ENCODE results near the gene PAK6. TPM values are rescaled to one million over a fixed set of nuclear protein-coding genes. Genes with fewer than 3 reads are reported as not detected.

Gene PAK6
- total RNA-seq, 1 donor from 2014 or later = 10.1 TPM

DNA sequence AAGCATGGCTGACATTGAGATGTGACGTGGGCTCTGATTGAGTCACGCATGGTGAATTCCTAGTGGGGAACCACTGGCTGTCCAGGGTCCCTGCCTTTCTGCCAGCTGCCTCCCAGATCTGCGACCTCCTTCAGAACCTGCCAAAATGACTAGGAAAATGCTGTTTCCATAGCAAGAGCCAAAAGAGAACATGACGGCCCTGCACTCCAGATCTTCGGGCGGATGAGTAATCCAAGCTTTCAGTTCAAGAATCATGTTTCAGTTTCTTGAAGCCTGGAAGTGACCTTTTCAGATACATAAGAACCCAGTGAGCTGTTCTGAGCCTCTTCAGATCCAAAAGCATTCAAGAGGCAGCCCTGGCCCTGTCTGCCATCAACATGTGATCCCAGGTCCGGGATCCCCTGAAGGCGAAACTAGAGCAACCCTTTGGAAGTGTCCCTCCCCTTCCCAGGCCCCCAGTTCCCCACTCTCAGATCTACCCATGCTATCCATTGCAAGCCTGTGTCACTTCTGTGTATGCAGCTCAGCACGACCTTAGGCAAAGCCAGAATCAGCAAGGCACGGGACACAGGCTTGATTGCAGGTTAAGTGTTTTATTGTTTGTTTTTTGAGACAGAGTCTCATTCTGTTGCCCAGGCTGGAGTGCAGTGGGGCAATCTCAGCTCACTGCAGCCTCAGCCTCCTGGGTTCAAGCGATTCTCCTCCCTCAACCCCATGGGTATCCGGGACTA, 24.3 kb downstream of the PAK6 start:
- Mint-ChIP-seq H3K9me3 (no peaks in the 10 kb centered on the region), H3K27ac (no peak overlapping the region), H3K36me3 (no peaks in the 10 kb centered on the region), H3K4me1 (peaks cover 15% of the 10 kb centered on the region), H3K27me3 (ENCODE audit: low read depth) (no peaks in the 10 kb centered on the region), H3K4me3 (no peak overlapping the region)
- DNase-seq (ENCODE audit: low spot score in 2 of 2, unreplicated experiment in 2 of 2) = no peak
- TF ChIP-seq, protein P1, sequence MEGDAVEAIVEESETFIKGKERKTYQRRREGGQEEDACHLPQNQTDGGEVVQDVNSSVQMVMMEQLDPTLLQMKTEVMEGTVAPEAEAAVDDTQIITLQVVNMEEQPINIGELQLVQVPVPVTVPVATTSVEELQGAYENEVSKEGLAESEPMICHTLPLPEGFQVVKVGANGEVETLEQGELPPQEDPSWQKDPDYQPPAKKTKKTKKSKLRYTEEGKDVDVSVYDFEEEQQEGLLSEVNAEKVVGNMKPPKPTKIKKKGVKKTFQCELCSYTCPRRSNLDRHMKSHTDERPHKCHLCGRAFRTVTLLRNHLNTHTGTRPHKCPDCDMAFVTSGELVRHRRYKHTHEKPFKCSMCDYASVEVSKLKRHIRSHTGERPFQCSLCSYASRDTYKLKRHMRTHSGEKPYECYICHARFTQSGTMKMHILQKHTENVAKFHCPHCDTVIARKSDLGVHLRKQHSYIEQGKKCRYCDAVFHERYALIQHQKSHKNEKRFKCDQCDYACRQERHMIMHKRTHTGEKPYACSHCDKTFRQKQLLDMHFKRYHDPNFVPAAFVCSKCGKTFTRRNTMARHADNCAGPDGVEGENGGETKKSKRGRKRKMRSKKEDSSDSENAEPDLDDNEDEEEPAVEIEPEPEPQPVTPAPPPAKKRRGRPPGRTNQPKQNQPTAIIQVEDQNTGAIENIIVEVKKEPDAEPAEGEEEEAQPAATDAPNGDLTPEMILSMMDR (IDR thresholded peaks at IDR 0.05; ENCODE audit: unreplicated experiment) = no peak

DNA sequence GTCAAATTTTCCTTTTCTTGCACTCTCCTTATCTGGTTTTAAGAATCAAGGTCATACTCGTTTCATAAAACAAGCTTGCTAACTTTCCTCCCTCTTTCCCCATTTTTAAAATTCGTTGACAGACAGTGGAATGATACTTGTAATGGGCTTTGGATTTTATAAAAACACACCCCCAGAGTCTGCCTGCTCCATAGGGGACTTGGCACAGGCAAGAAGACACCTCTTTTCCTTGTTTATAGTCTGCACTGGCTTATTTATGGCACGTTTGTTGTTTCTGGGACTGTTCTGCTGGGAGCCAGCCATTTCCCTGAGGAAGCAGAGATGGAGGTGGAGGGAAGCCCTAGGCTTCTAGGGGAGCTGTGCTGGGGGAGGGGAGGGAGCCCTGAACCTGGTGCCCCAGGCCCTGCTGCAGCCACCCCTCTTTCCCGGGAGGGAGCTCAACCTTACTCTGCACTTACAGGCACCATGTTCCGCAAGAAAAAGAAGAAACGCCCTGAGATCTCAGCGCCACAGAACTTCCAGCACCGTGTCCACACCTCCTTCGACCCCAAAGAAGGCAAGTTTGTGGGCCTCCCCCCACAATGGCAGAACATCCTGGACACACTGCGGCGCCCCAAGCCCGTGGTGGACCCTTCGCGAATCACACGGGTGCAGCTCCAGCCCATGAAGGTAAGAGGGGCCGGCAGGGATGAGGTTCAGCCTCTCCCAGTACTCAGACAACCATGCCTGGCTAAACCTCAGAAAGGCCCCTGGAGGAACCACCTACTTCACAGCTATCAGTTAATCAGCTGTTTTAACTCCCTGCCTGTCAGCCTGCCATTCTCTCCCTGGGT, 25.7 kb downstream of the PAK6 start:
- no peaks in the 10 kb centered on the region for H3K36me3 Mint-ChIP-seq
- H3K9me3 Mint-ChIP-seq = no peaks in the 10 kb centered on the region
- peaks cover 15% of the 10 kb centered on the region for H3K4me1 Mint-ChIP-seq
- TF ChIP-seq, protein P1 (IDR thresholded peaks at IDR 0.05; ENCODE audit: unreplicated experiment) = no peak
- no peaks in the 10 kb centered on the region for H3K27me3 Mint-ChIP-seq (ENCODE audit: low read depth)
- no peak overlapping the region for H3K27ac Mint-ChIP-seq
- DNase-seq (ENCODE audit: low spot score in 2 of 2, unreplicated experiment in 2 of 2) = no peak
- H3K4me3 Mint-ChIP-seq = no peak overlapping the region

DNA sequence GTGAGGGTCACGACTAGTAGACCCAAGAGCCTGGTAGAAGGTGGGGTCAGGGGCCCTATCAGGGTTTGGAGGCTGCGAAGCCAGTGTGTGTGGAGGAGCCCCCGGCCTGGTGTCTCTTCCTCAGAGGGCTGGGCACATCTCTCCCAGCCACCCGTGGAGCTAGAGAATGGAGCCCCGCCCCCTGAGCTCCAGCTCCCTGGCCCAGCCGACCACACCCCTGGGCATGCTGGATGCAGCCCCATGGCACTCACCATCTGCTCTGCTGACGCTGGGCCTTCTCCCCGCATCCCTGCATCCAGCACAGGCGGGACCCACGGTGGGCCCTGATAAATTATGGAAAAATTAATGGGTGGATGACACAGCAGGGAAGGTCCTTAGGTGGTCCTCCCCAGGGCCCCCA, 26.5 kb downstream of the PAK6 start:
- DNase-seq (ENCODE audit: low spot score in 2 of 2, unreplicated experiment in 2 of 2) = no peak
- H3K27ac Mint-ChIP-seq = no peak overlapping the region
- H3K36me3 Mint-ChIP-seq = no peaks in the 10 kb centered on the region
- no peak overlapping the region for H3K4me3 Mint-ChIP-seq
- TF ChIP-seq, protein P1 (IDR thresholded peaks at IDR 0.05; ENCODE audit: unreplicated experiment) = no peak
- no peaks in the 10 kb centered on the region for H3K27me3 Mint-ChIP-seq (ENCODE audit: low read depth)
- no peaks in the 10 kb centered on the region for H3K9me3 Mint-ChIP-seq
- peaks cover 11% of the 10 kb centered on the region for H3K4me1 Mint-ChIP-seq

DNA sequence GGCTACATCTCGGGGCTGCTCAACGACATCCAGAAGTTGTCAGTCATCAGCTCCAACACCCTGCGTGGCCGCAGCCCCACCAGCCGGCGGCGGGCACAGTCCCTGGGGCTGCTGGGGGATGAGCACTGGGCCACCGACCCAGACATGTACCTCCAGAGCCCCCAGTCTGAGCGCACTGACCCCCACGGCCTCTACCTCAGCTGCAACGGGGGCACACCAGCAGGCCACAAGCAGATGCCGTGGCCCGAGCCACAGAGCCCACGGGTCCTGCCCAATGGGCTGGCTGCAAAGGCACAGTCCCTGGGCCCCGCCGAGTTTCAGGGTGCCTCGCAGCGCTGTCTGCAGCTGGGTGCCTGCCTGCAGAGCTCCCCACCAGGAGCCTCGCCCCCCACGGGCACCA, 27.0 kb downstream of the PAK6 start:
- no peak for DNase-seq (ENCODE audit: low spot score in 2 of 2, unreplicated experiment in 2 of 2)
- Mint-ChIP-seq H3K4me3 (no peak overlapping the region), H3K4me1 (peaks cover 11% of the 10 kb centered on the region), H3K27me3 (ENCODE audit: low read depth) (no peaks in the 10 kb centered on the region), H3K9me3 (no peaks in the 10 kb centered on the region), H3K36me3 (no peaks in the 10 kb centered on the region), H3K27ac (no peak overlapping the region)
- TF ChIP-seq, protein P1 (IDR thresholded peaks at IDR 0.05; ENCODE audit: unreplicated experiment) = no peak

DNA sequence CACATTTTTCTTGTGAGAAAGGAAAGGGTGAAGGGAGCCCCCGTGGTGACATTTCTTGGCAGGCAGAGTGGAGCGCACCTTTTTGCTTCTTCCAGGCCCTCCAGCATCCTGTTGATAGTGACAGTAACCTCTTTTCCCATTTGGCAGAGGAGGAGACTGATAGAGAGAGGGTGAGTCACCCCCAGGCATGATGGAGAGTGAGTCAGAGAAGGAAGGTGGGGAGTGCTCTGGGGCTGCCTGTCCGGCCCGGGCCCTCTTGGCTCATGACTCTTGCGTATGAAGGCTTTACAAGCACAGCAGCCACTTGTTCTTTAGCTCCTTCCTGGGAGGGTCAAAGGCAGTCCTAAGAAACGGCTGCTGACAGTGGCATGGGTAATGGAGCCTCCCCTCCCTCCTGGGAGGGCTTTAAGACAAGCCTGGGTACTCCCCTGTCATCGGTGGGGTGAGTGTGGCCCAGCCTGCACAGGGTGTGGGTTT, 28.0 kb downstream of the PAK6 start:
- TF ChIP-seq, protein P1 (IDR thresholded peaks at IDR 0.05; ENCODE audit: unreplicated experiment) = no peak
- no peaks in the 10 kb centered on the region for H3K36me3 Mint-ChIP-seq
- no peaks in the 10 kb centered on the region for H3K27me3 Mint-ChIP-seq (ENCODE audit: low read depth)
- peaks cover 11% of the 10 kb centered on the region for H3K4me1 Mint-ChIP-seq
- no peaks in the 10 kb centered on the region for H3K9me3 Mint-ChIP-seq
- DNase-seq (ENCODE audit: low spot score in 2 of 2, unreplicated experiment in 2 of 2) = no peak
- H3K27ac Mint-ChIP-seq = no peak overlapping the region
- H3K4me3 Mint-ChIP-seq = no peak overlapping the region
